GM12873 (cell line): Measurements from ENCODE around the gene CLDN18.

Experiments used
- CTCF ChIP-seq: IDR thresholded peaks from 2 replicates; pipeline ENCODE4 v1.5.1; 2012; ENCODE audit warnings: low read depth, mild to moderate bottlenecking, moderate library complexity, low read length, control low read depth; ENCODE audit not compliant: insufficient read depth; ENCODE audit errors: missing control alignments

CLDN18 gene

DNA sequence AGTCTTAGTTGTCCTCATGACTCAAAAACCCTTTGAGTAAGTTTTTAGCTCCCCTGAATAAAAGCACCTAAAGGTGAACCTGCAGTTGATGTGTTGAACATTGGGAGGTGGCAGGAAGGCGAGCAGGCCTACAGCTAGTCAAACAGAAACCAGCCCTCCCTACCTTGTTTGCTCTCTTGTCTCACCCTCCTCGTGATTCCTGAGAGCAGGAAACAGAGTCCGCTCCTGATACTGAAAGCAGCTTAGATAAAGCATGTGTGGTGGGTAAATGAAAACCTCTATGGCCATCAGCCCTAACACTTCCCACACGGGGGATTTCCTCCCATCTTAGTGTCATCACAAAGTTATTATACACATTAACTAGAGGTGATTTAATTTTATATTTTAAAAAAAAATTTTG, 21.8 kb upstream of the CLDN18 start:
- no peak for TF ChIP-seq CTCF

GRCh38 chr3:137988982-137989381, 21.0 kb upstream of the CLDN18 start:
- TF ChIP-seq CTCF = no peak

- no peak for TF ChIP-seq CTCF
Measured at GRCh38 chr3:137990427-137990826, 19.5 kb upstream of the CLDN18 start.

- no peak for TF ChIP-seq CTCF
Measured at GRCh38 chr3:137992592-137992991, 17.4 kb upstream of the CLDN18 start.

GRCh38 chr3:137998121-137999042, 11.6 kb upstream of the CLDN18 start:
- no peak for TF ChIP-seq CTCF

DNA sequence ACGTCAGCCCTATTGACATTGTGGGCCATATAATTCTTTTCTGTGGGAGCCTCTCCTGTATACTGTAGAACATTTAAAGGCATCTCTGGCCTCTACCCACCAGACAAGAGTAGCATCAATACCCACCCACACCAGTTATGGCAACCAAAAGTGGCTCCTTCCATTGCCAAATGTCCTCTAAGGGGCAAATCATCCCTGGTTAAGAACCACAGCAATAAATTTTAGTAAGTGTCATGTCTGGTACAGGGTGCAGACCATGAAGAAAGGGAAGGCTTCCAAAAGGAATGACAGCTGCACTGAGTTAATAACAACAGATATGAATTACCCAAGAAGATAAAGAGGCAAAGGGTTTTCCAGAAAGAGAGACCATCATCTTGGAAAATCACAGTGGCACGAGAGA, 6.9 kb upstream of the CLDN18 start:
- no peak for TF ChIP-seq CTCF

DNA sequence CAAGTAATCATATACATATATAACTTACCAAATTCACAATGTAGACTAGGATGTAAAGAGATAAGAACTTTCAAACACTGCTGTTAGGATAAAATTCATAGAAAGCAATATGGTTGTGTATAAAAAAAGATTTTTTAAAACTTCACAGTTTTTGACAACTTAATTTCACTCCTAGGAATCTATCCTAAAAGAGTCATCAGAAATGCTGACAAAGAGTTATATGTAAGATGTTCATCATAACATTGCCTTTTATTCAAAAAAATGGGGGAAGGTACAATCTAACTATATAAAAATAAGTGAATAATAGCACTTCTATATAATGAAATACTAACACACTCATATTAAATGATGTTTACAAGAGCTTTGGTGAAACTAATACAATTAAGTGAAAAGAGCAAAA, 4.3 kb upstream of the CLDN18 start:
- no peak for TF ChIP-seq CTCF
